ENCODE measurements around the gene OLFM2.

DNA sequence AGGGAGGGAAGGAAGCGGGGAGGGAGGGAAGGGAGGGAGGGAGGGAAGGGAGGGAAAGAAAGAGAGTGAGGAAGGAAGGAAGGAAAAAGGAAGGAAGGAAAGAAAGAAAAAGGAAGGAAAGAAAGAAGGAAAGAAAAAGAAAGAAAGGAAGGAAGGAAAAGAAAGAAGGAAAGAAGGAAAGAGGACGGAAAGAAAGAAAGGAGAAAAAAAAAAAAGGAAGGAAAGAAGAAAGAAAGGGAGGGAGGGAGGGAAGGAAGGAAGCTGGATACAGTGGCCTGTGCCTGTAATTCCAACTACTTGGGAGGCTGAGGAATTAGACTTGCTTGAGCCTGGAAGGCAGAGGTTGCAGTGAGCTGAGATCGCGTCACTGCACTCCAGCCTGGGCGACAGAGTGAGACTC is 35.3 kb downstream of the OLFM2 start:
- TF ChIP-seq POLR2A (IDR thresholded peaks at IDR 0.05) (no peak), POLR2AphosphoS5 (IDR thresholded peaks at IDR 0.05) (no peak)
- TF ChIP-seq, protein P1, sequence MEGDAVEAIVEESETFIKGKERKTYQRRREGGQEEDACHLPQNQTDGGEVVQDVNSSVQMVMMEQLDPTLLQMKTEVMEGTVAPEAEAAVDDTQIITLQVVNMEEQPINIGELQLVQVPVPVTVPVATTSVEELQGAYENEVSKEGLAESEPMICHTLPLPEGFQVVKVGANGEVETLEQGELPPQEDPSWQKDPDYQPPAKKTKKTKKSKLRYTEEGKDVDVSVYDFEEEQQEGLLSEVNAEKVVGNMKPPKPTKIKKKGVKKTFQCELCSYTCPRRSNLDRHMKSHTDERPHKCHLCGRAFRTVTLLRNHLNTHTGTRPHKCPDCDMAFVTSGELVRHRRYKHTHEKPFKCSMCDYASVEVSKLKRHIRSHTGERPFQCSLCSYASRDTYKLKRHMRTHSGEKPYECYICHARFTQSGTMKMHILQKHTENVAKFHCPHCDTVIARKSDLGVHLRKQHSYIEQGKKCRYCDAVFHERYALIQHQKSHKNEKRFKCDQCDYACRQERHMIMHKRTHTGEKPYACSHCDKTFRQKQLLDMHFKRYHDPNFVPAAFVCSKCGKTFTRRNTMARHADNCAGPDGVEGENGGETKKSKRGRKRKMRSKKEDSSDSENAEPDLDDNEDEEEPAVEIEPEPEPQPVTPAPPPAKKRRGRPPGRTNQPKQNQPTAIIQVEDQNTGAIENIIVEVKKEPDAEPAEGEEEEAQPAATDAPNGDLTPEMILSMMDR (IDR thresholded peaks at IDR 0.05 in 8 of 11, conservative IDR thresholded peaks at IDR 0.05 in 3 of 11): no peak

All from spleen (tissue), 7 donors.